ENCODE data around the gene FAM110A. TPM values are rescaled to one million over a fixed set of nuclear protein-coding genes. Genes with fewer than 3 reads are reported as not detected.

FAM110A gene
- total RNA-seq, 6 experiments from 2014 or later: 3.6 to 6.4 (median 5.3) TPM

- no peaks in the 10 kb centered on the region; the same call in 1 of the 2 replicates for H3K27me3 Mint-ChIP-seq (ENCODE audit: insufficient read depth)
Measured at GRCh38 chr20:831251-831650, 2.3 kb upstream of the FAM110A start.

DNA sequence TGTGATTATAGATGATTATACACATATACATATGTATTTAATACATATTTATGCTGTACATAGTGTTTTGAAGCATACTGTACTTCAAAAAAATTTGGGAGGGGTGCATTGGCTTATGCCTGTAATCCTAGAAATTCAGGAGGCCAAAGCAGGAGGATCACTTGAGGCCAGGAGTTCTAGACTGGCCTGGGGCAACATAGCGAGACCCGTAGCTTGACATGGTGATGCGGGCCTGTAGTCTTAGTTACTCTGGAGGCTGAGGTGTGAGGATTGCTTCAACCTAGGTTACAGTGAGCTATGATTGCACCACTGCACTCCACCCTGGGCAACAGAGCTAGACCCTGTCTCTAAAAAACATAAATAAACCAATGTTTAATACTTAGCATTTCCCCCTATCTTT, 1.6 kb upstream of the FAM110A start:
- H3K27ac Mint-ChIP-seq: no peak overlapping the region
- H3K4me1 Mint-ChIP-seq (ENCODE audit: low read depth): peaks cover 46% of the 10 kb centered on the region
- H3K9me3 Mint-ChIP-seq: no peaks in the 10 kb centered on the region
- H3K27me3 Mint-ChIP-seq (ENCODE audit: insufficient read depth): no peaks in the 10 kb centered on the region; the same call in 1 of the 2 replicates
- DNase-seq: no peak
- no peaks in the 10 kb centered on the region for H3K36me3 Mint-ChIP-seq (ENCODE audit: low read depth)
- TF ChIP-seq, protein P1, sequence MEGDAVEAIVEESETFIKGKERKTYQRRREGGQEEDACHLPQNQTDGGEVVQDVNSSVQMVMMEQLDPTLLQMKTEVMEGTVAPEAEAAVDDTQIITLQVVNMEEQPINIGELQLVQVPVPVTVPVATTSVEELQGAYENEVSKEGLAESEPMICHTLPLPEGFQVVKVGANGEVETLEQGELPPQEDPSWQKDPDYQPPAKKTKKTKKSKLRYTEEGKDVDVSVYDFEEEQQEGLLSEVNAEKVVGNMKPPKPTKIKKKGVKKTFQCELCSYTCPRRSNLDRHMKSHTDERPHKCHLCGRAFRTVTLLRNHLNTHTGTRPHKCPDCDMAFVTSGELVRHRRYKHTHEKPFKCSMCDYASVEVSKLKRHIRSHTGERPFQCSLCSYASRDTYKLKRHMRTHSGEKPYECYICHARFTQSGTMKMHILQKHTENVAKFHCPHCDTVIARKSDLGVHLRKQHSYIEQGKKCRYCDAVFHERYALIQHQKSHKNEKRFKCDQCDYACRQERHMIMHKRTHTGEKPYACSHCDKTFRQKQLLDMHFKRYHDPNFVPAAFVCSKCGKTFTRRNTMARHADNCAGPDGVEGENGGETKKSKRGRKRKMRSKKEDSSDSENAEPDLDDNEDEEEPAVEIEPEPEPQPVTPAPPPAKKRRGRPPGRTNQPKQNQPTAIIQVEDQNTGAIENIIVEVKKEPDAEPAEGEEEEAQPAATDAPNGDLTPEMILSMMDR (IDR thresholded peaks at IDR 0.05): no peak
- no peak overlapping the region for H3K4me3 Mint-ChIP-seq

More at GRCh38 chr20:831251-831650, 2.3 kb upstream of the FAM110A start:
- H3K9me3 Mint-ChIP-seq: no peaks in the 10 kb centered on the region
- H3K36me3 Mint-ChIP-seq (ENCODE audit: low read depth): no peaks in the 10 kb centered on the region
- 0 out of 2 replicates have a peak overlapping the region, but pooled peaks have one; percentile 4 for H3K27ac Mint-ChIP-seq
- TF ChIP-seq, protein P1 (IDR thresholded peaks at IDR 0.05): no peak
- H3K4me3 Mint-ChIP-seq: no peak overlapping the region
- no peak for DNase-seq
- H3K4me1 Mint-ChIP-seq (ENCODE audit: low read depth): peaks cover 43% of the 10 kb centered on the region

GRCh38 chr20:833121-833449, 430 bp upstream of the FAM110A start:
- Mint-ChIP-seq H3K36me3 (ENCODE audit: low read depth) (peaks cover 6% of the 10 kb centered on the region), H3K27ac (peak overlapping the region; percentile 86), H3K4me3 (peak overlapping the region; percentile 89), H3K4me1 (ENCODE audit: low read depth) (peaks cover 55% of the 10 kb centered on the region), H3K27me3 (ENCODE audit: insufficient read depth) (no peaks in the 10 kb centered on the region; the same call in 1 of the 2 replicates), H3K9me3 (no peaks in the 10 kb centered on the region)
- TF ChIP-seq, protein P1 (IDR thresholded peaks at IDR 0.05): no peak
- peak; percentile 43 for DNase-seq

- Mint-ChIP-seq H3K27me3 (ENCODE audit: insufficient read depth) (no peaks in the 10 kb centered on the region; the same call in none of the 2 replicates), H3K4me1 (ENCODE audit: low read depth) (peaks cover 58% of the 10 kb centered on the region), H3K27ac (peak overlapping the region; percentile 86), H3K9me3 (no peaks in the 10 kb centered on the region), H3K36me3 (ENCODE audit: low read depth) (peaks cover 6% of the 10 kb centered on the region), H3K4me3 (peak overlapping the region; percentile 89)
- DNase-seq: no peak
- TF ChIP-seq, protein P1 (IDR thresholded peaks at IDR 0.05): no peak
Measured at GRCh38 chr20:834151-834746, 734 bp downstream of the FAM110A start.

DNA sequence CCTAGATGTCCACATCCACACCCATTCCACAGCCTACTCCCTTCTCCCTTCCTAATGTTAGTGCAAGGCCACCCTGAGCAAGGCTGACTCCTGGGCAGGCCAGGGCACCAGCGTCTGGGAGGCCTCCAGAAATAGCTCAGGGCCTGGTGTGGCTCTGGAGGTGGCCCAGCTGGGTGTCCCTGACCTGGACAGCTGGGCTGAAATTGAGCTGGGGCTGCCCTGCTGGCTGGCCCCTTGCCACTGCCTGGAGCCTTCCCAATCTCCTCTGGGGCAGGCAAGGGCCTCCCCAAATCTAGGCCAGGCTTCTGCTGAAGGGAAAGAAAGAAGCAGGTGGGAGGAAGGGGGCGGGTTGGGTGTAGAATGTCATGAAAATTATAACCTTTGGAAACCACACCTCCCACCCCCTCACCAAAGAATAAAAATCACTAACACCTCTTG, 2.1 kb downstream of the FAM110A start:
- peak overlapping the region; percentile 62; the same call in 1 of the 2 replicates for H3K4me3 Mint-ChIP-seq
- H3K4me1 Mint-ChIP-seq (ENCODE audit: low read depth): peaks cover 49% of the 10 kb centered on the region
- DNase-seq: no peak
- no peaks in the 10 kb centered on the region; the same call in none of the 2 replicates for H3K27me3 Mint-ChIP-seq (ENCODE audit: insufficient read depth)
- H3K27ac Mint-ChIP-seq: peak overlapping the region; percentile 6; the same call in 1 of the 2 replicates
- TF ChIP-seq, protein P1 (IDR thresholded peaks at IDR 0.05): no peak
- H3K36me3 Mint-ChIP-seq (ENCODE audit: low read depth): peaks cover 6% of the 10 kb centered on the region
- H3K9me3 Mint-ChIP-seq: no peaks in the 10 kb centered on the region

Measured in HFFc6 (cell line).